ENCODE data around the gene FAM241A. TPM values are rescaled to one million over a fixed set of nuclear protein-coding genes. Genes with fewer than 3 reads are reported as not detected.

The FAM241A gene
- total RNA-seq, result under 1 TPM; under 0.01 to 0.33 TPM

DNA sequence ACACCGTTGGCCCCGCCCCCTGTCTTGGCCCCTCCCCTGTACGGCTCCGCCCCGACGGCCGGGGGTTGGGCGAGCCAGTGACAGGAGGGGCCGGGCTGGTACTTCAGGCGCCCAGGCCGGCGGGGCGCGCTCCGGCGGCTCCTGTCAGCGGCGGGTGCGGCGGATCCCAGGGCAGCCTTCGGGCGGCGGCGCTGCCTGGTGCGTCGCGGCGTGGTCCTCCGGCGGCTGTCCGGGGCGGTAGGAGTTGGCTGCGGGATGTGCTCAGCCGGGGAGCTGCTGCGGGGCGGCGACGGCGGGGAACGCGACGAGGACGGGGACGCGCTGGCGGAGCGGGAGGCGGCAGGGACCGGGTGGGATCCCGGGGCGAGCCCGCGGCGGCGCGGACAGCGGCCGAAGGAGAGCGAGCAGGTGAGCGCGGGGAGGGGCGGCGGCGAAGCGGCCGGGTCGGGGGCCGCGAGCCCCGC is at the start of gene FAM241A:
TSS of gene FAM241A (plus strand) at position 129 of the 464 bp plus-strand sequence. CDS start at position 256, 127 bp downstream.

DNA sequence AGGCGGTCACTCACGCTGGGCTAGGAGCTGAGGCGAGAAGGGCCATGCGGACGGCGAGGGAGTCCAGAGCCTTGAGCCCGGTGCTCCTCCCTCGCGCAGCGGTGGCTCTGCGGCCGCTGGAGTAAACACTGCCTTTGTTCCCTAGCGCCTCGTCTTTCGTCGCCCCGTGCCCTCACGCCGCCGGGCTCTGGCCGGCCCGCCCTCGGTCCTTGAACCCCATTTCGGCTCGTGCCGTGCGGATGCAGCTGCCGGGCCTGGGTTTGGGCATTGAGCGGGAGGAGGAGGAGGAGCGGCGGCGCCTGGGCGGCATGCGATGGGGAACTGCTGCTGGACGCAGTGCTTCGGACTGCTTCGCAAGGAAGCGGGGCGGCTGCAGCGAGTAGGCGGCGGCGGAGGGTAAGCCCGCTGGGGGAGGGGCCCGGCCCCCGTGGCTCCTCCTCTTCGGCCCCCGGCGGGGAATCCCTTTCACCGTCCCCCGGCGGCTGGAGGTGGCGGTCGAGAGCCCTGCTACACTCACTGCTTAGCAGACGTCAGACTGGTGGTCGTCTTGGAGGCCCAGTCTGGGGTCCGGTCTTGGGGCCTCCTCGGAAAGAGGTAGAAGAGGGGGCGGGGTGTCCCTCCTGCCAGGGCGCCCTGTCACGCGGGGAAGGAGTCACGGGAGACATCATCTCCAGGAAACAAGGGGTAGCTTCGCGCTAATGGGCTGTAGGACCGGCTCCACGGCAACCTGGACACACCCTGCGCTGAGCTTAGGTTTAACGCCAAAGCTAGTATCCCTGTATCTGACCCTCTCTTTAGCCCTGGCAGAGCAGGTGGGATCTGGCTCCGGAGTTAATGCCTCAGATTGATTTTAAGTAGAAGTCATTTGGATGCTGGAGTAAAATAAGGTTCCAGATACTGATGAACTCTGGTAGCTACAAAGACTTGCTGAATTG is 86.8 kb downstream of the FAM241A start, which contains the start of gene AP1AR:
TSS of gene AP1AR (plus strand) at position 9 of the 935 bp plus-strand sequence. CDS start at position 314, 305 bp downstream.

Other genes starting within 250 kb of the FAM241A start
- 10 to 100 TPM; 31.3 to 40.0 TPM for gene AP1AR, start 86.3 kb downstream of the FAM241A start, total RNA-seq
- 1 to 10 TPM; 3.4 to 5.0 TPM for gene TIFA, start 140.4 kb downstream of the FAM241A start, total RNA-seq
- gene ALPK1, start 151.9 kb downstream of the FAM241A start, total RNA-seq, result 10 to 100 TPM; 21.3 to 26.8 TPM

Measured in melanocyte of skin (primary cell).